Tibial nerve (tissue), 4 donors: ENCODE results near the gene RNF114.

Experiments
- EP300 ChIP-seq, 2 donors: sonication (generic); formaldehyde crosslinking; IDR thresholded peaks; one replicate each; pipeline ENCODE4 v1.6.1; 2017; ENCODE audit warnings: antibody characterized with exemption in 2 of 2, mild to moderate bottlenecking in 1 of 2
- POLR2A ChIP-seq, 2 donors: fragments of 450-650 bp; IDR thresholded peaks; one replicate each; pipeline ENCODE4 v1.6.1; 2017; ENCODE audit warnings: antibody characterized with exemption in 2 of 2, mild to moderate bottlenecking in 2 of 2, moderate library complexity in 2 of 2
- TF ChIP-seq, protein P1 (sequence below), 5 experiments: fragments of 200-600 bp in 3 of 5; fragments of 450-650 bp in 2 of 5; sonication (generic) in 3 of 5; IDR thresholded peaks; one replicate each; pipeline ENCODE4 v1.5.1; 2016 to 2019; ENCODE audit warnings: antibody characterized with exemption in 5 of 5, mild to moderate bottlenecking in 3 of 5, moderate library complexity in 2 of 5

DNA sequence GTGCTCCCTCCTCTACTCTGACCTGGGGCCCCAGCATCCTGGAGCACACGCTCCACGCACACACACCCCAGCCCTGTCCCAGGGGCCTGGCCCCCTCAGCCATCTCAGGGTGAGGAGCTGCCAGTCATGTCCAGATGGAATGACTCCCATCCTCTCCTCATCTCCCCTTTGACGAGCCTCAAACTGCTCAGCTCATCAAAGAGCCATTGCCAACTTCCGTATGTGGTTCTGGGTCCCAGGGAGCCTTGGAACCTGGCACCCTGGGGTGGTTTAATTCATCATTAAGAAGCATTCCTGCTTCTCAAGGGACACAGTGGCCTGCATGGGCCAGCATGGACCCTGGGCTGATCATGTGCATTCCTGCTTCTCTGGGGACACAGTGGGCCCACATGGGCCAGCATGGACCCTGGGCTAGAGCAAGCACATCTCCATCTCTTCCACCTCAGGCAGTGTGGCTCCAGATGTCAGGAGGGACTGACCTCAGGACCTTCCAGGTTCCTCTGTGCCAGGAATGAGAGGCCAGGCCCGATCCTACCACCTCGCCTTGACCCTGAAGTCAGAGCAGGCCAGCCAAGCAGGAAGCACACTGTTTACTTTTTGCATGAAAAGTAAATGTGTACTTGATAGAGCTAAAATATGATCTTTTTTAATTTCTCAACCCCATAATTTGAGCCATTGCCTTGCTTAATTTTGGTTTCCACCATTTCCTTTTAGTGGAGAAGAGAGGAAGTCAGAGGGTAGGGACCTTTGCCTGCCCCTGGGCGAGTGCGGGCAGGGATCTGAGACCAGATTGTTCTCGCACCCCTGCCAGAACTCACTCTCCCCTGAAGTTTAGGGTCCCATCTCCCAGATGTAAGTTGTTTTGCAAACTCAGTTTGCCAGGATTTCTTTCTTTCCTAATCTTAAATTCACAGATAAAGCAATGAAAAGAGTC lies 46.9 kb upstream of the RNF114 start:
- TF ChIP-seq POLR2A (IDR thresholded peaks at IDR 0.05) (no peak), EP300 (IDR thresholded peaks at IDR 0.05) (no peak)
- TF ChIP-seq, protein P1, sequence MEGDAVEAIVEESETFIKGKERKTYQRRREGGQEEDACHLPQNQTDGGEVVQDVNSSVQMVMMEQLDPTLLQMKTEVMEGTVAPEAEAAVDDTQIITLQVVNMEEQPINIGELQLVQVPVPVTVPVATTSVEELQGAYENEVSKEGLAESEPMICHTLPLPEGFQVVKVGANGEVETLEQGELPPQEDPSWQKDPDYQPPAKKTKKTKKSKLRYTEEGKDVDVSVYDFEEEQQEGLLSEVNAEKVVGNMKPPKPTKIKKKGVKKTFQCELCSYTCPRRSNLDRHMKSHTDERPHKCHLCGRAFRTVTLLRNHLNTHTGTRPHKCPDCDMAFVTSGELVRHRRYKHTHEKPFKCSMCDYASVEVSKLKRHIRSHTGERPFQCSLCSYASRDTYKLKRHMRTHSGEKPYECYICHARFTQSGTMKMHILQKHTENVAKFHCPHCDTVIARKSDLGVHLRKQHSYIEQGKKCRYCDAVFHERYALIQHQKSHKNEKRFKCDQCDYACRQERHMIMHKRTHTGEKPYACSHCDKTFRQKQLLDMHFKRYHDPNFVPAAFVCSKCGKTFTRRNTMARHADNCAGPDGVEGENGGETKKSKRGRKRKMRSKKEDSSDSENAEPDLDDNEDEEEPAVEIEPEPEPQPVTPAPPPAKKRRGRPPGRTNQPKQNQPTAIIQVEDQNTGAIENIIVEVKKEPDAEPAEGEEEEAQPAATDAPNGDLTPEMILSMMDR (IDR thresholded peaks at IDR 0.05), result no peak
